ENCODE results near the gene GPSM1. TPM values are rescaled to one million over a fixed set of nuclear protein-coding genes. Genes with fewer than 3 reads are reported as not detected.

The GPSM1 gene
- polyA plus RNA-seq, 1 of the 3 experiments (the other 2 are of a cell fraction): 26.7 TPM

DNA sequence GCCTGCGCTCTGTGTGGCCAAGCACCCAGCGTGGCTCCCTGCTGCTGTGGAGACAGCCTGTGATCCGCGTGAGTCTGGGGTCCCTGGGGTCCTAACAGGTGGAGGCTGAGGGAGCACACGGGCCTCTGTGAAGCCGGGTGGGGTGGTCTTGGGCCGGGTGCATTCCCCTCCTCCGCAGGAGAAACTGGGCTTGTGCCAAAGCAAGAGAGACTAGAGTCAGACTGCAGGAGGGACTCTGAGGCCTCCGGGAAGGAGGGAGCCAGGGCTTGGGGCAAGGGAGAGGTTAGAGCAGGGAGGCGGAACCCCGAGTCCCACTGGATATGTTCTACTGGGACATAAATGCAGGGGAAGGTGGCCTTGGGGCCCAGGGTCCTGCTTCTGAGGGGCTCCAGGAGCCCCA lies 25.7 kb downstream of the GPSM1 start:
- H3K27me3 ChIP-seq (ENCODE audit: insufficient read depth): no peaks in the 10 kb centered on the region
- H3K9ac ChIP-seq: no peak overlapping the region
- TF ChIP-seq MXI1 (IDR thresholded peaks at IDR 0.05; ENCODE audit: low read depth, low read length) (no peak), POLR2AphosphoS5 (IDR thresholded peaks at IDR 0.05; ENCODE audit: low read depth, low read length) (no peak), SMC3 (IDR thresholded peaks at IDR 0.05; ENCODE audit: low read depth, low read length) (no peak), EP300 (IDR thresholded peaks at IDR 0.05; ENCODE audit: borderline replicate concordance in 1 of 2, low read depth in 1 of 2, low read length in 1 of 2) (no peak), CHD2 (IDR thresholded peaks at IDR 0.05; ENCODE audit: low read length, partially characterized antibody) (no peak), NFIC (IDR thresholded peaks at IDR 0.05; ENCODE audit: borderline replicate concordance) (no peak), GABPA (IDR thresholded peaks at IDR 0.05; ENCODE audit: low read depth) (no peak), RXRA (IDR thresholded peaks at IDR 0.05; ENCODE audit: borderline replicate concordance, low read depth) (no peak), JUND (IDR thresholded peaks at IDR 0.05) (no peak), TCF12 (IDR thresholded peaks at IDR 0.05) (no peak), FOXJ3 (CRISPR knock-in tag; IDR thresholded peaks at IDR 0.05) (no peak), FOSL2 (IDR thresholded peaks at IDR 0.05; ENCODE audit: borderline replicate concordance, low read depth) (no peak), RFX5 (IDR thresholded peaks at IDR 0.05; ENCODE audit: low read length) (no peak), YY1 (IDR thresholded peaks at IDR 0.05; ENCODE audit: low read depth) (no peak)
- TF ChIP-seq, protein P1, sequence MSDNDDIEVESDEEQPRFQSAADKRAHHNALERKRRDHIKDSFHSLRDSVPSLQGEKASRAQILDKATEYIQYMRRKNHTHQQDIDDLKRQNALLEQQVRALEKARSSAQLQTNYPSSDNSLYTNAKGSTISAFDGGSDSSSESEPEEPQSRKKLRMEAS (IDR thresholded peaks at IDR 0.05; ENCODE audit: low read depth): no peak
- TF ChIP-seq, protein P2, sequence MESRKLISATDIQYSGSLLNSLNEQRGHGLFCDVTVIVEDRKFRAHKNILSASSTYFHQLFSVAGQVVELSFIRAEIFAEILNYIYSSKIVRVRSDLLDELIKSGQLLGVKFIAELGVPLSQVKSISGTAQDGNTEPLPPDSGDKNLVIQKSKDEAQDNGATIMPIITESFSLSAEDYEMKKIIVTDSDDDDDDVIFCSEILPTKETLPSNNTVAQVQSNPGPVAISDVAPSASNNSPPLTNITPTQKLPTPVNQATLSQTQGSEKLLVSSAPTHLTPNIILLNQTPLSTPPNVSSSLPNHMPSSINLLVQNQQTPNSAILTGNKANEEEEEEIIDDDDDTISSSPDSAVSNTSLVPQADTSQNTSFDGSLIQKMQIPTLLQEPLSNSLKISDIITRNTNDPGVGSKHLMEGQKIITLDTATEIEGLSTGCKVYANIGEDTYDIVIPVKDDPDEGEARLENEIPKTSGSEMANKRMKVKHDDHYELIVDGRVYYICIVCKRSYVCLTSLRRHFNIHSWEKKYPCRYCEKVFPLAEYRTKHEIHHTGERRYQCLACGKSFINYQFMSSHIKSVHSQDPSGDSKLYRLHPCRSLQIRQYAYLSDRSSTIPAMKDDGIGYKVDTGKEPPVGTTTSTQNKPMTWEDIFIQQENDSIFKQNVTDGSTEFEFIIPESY (IDR thresholded peaks at IDR 0.05; ENCODE audit: borderline replicate concordance, low read depth): no peak
- H3K4me1 ChIP-seq (ENCODE audit: control insufficient read depth in 1 of 2, insufficient read depth in 2 of 2, low read depth in 1 of 2, low read length in 1 of 2): peaks cover 0 to 51% of the 10 kb centered on the region in 2 experiments; a peak in 1 of 4 replicates
- ChIA-PET CTCF (interaction anchor here (1.2 to 4.1 kb wide), 4 partner anchors 8 to 69 kb away, joined by 3 to 23 read pairs (median 11); partner anchors contain the start of gene DNLZ), POLR2A (no interaction called here)
- no peaks in the 10 kb centered on the region for H3K79me2 ChIP-seq (ENCODE audit: insufficient read depth)
- no peaks in the 10 kb centered on the region for H3K9me2 ChIP-seq
- DNase-seq: no peak
- H3K4me2 ChIP-seq: no peak overlapping the region
- peaks cover 0 to 14% of the 10 kb centered on the region in 2 experiments for H3K36me3 ChIP-seq (replicated peaks in 1 of 2; ENCODE audit: control insufficient read depth in 1 of 2, insufficient read depth in 2 of 2, low read length in 1 of 2)
- no peak overlapping the region for H2AFZ ChIP-seq (ENCODE audit: low read depth)
- WGBS (ENCODE audit: low lambda C conversion rate): 46% methylated on average over 3 of the region's 11 CpGs
- H4K20me1 ChIP-seq (ENCODE audit: insufficient read depth): no peaks in the 10 kb centered on the region
- H3K27ac ChIP-seq (ENCODE audit: low read depth in 2 of 2, low read length in 1 of 2): no peak overlapping the region
- H3F3A ChIP-seq (replicated peaks; ENCODE audit: insufficient read depth): no peaks in the 10 kb centered on the region
- H3K4me3 ChIP-seq (ENCODE audit: low read depth in 2 of 2, low read length in 1 of 2): no peak overlapping the region
- no peaks in the 10 kb centered on the region for H3K9me3 ChIP-seq

DNA sequence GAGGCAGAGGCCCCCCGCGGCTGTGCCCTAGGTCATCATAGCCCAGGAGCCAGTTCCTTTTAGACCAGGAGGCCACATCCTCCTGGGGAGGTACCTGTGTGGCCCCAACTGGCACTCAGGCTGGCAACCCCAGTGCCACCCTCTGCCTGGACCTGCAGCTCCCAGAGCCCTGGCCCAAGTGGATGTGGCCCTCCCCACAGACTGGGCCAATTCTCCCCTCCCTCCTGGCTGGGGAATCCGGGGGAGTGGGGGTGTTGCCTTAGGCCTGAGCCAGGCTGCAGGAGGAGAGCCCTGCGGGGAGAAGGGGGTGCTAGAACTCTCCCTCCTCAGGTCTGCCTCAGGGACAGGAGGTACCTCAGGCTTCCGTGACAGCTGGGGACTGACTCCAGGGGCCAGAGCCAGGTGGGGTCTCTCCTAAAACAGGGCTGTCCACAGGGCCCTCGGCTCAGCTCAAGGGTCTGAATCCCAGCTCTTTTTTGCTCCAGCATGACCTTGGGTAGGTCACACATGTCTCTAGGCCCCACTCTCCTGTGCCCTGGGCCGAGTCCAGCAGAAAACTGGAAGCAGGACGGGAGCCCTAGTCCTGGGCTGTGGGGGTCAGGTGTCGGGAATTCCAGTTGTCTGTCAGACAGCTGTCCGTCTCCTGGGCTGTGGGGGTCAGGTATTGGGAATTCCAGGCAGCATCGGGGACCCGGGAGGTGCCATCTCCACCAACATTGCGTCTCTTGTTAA lies 26.6 kb downstream of the GPSM1 start:
- Histone ChIP-seq H3K4me1 (ENCODE audit: control insufficient read depth in 1 of 2, insufficient read depth in 2 of 2, low read depth in 1 of 2, low read length in 1 of 2) (peaks cover 0 to 43% of the 10 kb centered on the region in 2 experiments; a peak in 1 of 4 replicates), H3K36me3 (replicated peaks in 1 of 2; ENCODE audit: control insufficient read depth in 1 of 2, insufficient read depth in 2 of 2, low read length in 1 of 2) (peaks cover 0 to 22% of the 10 kb centered on the region in 2 experiments), H3K79me2 (ENCODE audit: insufficient read depth) (no peaks in the 10 kb centered on the region), H3K9me2 (no peaks in the 10 kb centered on the region), H3K9me3 (no peaks in the 10 kb centered on the region), H3K4me2 (no peak overlapping the region), H3K4me3 (ENCODE audit: low read depth in 2 of 2, low read length in 1 of 2) (no peak overlapping the region), H3K9ac (no peak overlapping the region), H3K27ac (ENCODE audit: low read depth in 2 of 2, low read length in 1 of 2) (no peak overlapping the region; a peak in 1 of 4 replicates), H3K27me3 (ENCODE audit: insufficient read depth) (no peaks in the 10 kb centered on the region), H2AFZ (ENCODE audit: low read depth) (no peak overlapping the region), H3F3A (replicated peaks; ENCODE audit: insufficient read depth) (no peaks in the 10 kb centered on the region), H4K20me1 (ENCODE audit: insufficient read depth) (no peaks in the 10 kb centered on the region)
- no peak for DNase-seq
- 67% methylated on average over 7 of the region's 13 CpGs for WGBS (ENCODE audit: low lambda C conversion rate)
- POLR2A ChIA-PET: interaction anchor here (2.1 kb wide), 1 partner anchor 10 kb away, joined by 8 read pairs; the partner anchor contains the start of gene DNLZ
- TF ChIP-seq RXRA (IDR thresholded peaks at IDR 0.05; ENCODE audit: borderline replicate concordance, low read depth) (no peak), RCOR1 (IDR thresholded peaks at IDR 0.05; ENCODE audit: low read length) (no peak), FOXJ3 (CRISPR knock-in tag; IDR thresholded peaks at IDR 0.05) (no peak), TEAD4 (IDR thresholded peaks at IDR 0.05; ENCODE audit: borderline replicate concordance, insufficient read depth) (no peak), JUND (IDR thresholded peaks at IDR 0.05) (no peak), TAF1 (IDR thresholded peaks at IDR 0.05; ENCODE audit: borderline replicate concordance, low read depth, low read length) (no peak), MXI1 (IDR thresholded peaks at IDR 0.05; ENCODE audit: low read depth, low read length) (no peak)
- CTCF ChIA-PET: interaction anchor here (1.2 to 4.1 kb wide), 5 partner anchors 9 to 70 kb away, joined by 3 to 23 read pairs (median 3); partner anchors contain the start of gene DNLZ

Data from SK-N-SH (cell line).